Measurements from ENCODE around the gene UBE2C.

DNA sequence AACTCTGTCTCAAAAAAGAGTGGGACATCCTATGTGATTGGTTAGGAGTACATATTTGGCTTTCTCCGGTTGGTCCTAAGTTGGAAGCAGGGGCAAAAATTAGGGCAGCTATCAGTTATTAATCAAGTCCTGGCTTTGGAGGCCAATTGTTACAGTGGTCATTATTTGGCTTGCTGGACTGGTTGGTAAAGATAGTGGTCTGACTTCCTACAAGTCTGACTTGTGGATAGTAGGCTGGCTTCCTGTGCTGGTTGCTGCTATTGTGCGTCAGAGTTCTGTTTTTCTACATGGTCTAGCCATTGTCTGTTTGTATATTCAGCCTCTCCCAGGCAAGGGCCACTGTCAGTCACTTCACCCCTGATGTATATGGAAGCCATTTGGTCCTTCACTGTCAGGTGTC, 37.8 kb downstream of the UBE2C start:
- TF ChIP-seq, protein P1, sequence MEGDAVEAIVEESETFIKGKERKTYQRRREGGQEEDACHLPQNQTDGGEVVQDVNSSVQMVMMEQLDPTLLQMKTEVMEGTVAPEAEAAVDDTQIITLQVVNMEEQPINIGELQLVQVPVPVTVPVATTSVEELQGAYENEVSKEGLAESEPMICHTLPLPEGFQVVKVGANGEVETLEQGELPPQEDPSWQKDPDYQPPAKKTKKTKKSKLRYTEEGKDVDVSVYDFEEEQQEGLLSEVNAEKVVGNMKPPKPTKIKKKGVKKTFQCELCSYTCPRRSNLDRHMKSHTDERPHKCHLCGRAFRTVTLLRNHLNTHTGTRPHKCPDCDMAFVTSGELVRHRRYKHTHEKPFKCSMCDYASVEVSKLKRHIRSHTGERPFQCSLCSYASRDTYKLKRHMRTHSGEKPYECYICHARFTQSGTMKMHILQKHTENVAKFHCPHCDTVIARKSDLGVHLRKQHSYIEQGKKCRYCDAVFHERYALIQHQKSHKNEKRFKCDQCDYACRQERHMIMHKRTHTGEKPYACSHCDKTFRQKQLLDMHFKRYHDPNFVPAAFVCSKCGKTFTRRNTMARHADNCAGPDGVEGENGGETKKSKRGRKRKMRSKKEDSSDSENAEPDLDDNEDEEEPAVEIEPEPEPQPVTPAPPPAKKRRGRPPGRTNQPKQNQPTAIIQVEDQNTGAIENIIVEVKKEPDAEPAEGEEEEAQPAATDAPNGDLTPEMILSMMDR (IDR thresholded peaks at IDR 0.05) = no peak
- TF ChIP-seq POLR2A (IDR thresholded peaks at IDR 0.05) = no peak

Measured in thyroid gland (tissue), 4 donors.